ES-I3 (cell line): ENCODE data around the gene GPD1.
A peak's percentile ranks its signal among the peaks of the same experiment; 100 is the strongest.

ENCODE experiments used
- H3K36me3 ChIP-seq: 2 replicates; pipeline ENCODE4 v1.6.1; 2013; ENCODE audit warnings: mild to moderate bottlenecking, low read length, control low read depth, moderate library complexity; ENCODE audit not compliant: insufficient read depth
- H3K4me1 ChIP-seq: 2 replicates; pipeline ENCODE4 v1.6.1; 2013; ENCODE audit warnings: mild to moderate bottlenecking, control low read depth, low read length; ENCODE audit not compliant: insufficient read depth
- H3K9ac ChIP-seq: 2 replicates; pipeline ENCODE4 v1.6.1; 2013; ENCODE audit warnings: low read depth, mild to moderate bottlenecking, low read length, moderate library complexity
- H3K9me3 ChIP-seq: 2 replicates; pipeline ENCODE4 v1.6.1; 2013; ENCODE audit warnings: mild to moderate bottlenecking, low read length, moderate library complexity; ENCODE audit not compliant: control insufficient read depth, insufficient read depth

GPD1 gene

GRCh38 chr12:50103767-50104321 is at the start of gene GPD1:
Gene GPD1, plus strand, starts transcription at chr12:50104008. Its CDS starts 43 bp downstream, at chr12:50104051.
- H3K36me3 ChIP-seq: peaks cover 7% of the 10 kb centered on the region
- no peaks in the 10 kb centered on the region for H3K9me3 ChIP-seq
- no peak within 1 kb of the TSS for H3K9ac ChIP-seq
- H3K4me1 ChIP-seq: peaks cover 12% of the 10 kb centered on the region

GRCh38 chr12:50055831-50056638 is 47.8 kb upstream of the GPD1 start:
- Histone ChIP-seq H3K4me1 (no peaks in the 10 kb centered on the region), H3K36me3 (no peaks in the 10 kb centered on the region), H3K9me3 (no peaks in the 10 kb centered on the region), H3K9ac (peak overlapping the region; percentile 63; the same call in 1 of the 2 replicates)

- no peaks in the 10 kb centered on the region; the same call in 1 of the 2 replicates for H3K9me3 ChIP-seq
- no peaks in the 10 kb centered on the region for H3K4me1 ChIP-seq
- no peaks in the 10 kb centered on the region for H3K36me3 ChIP-seq
- H3K9ac ChIP-seq: peak overlapping the region; percentile 63; the same call in 1 of the 2 replicates
These were observed 47.2 kb upstream of the GPD1 start for GRCh38 chr12:50056639-50056976.

GRCh38 chr12:50057000-50057841 is 46.6 kb upstream of the GPD1 start, which contains the start of gene ASIC1:
Gene ASIC1, plus strand, starts transcription at chr12:50057596. Its CDS starts 1,171 bp downstream, at chr12:50058767.
- no peaks in the 10 kb centered on the region for H3K36me3 ChIP-seq
- no peaks in the 10 kb centered on the region; the same call in 1 of the 2 replicates for H3K9me3 ChIP-seq
- no peaks in the 10 kb centered on the region for H3K4me1 ChIP-seq
- peak within 1 kb of the TSS; percentile 63; the same call in 1 of the 2 replicates for H3K9ac ChIP-seq

- H3K9ac ChIP-seq: peak overlapping the region; percentile 63; the same call in 1 of the 2 replicates
- no peaks in the 10 kb centered on the region; the same call in 1 of the 2 replicates for H3K9me3 ChIP-seq
- H3K36me3 ChIP-seq: no peaks in the 10 kb centered on the region
- no peaks in the 10 kb centered on the region for H3K4me1 ChIP-seq
These were observed 45.7 kb upstream of the GPD1 start for GRCh38 chr12:50057896-50058670.

GRCh38 chr12:50058743-50059312 is 45.0 kb upstream of the GPD1 start:
- no peaks in the 10 kb centered on the region for H3K4me1 ChIP-seq
- H3K9ac ChIP-seq: no peak overlapping the region

GRCh38 chr12:50059440-50060119 is 44.2 kb upstream of the GPD1 start:
- no peaks in the 10 kb centered on the region for H3K36me3 ChIP-seq
- no peaks in the 10 kb centered on the region; the same call in 1 of the 2 replicates for H3K9me3 ChIP-seq

More at GRCh38 chr12:50058743-50059312, 45.0 kb upstream of the GPD1 start:
- Histone ChIP-seq H3K9me3 (no peaks in the 10 kb centered on the region; the same call in 1 of the 2 replicates), H3K36me3 (no peaks in the 10 kb centered on the region)

GRCh38 chr12:50060120-50060468 is 43.7 kb upstream of the GPD1 start:
- no peak overlapping the region for H3K9ac ChIP-seq
- H3K4me1 ChIP-seq: no peaks in the 10 kb centered on the region
- H3K36me3 ChIP-seq: no peaks in the 10 kb centered on the region
- H3K9me3 ChIP-seq: no peaks in the 10 kb centered on the region; the same call in 1 of the 2 replicates

More at GRCh38 chr12:50059440-50060119, 44.2 kb upstream of the GPD1 start:
- H3K4me1 ChIP-seq: no peaks in the 10 kb centered on the region
- no peak overlapping the region for H3K9ac ChIP-seq

GRCh38 chr12:50061171-50061570 is 42.6 kb upstream of the GPD1 start:
- H3K9me3 ChIP-seq: no peaks in the 10 kb centered on the region; the same call in 1 of the 2 replicates

GRCh38 chr12:50061946-50062686 is 41.7 kb upstream of the GPD1 start:
- Histone ChIP-seq H3K9me3 (no peaks in the 10 kb centered on the region; the same call in 1 of the 2 replicates), H3K9ac (no peak overlapping the region)

More at GRCh38 chr12:50061171-50061570, 42.6 kb upstream of the GPD1 start:
- 0 out of 2 replicates have a peak, but pooled peaks cover 2% of the 10 kb centered on the region for H3K4me1 ChIP-seq
- no peaks in the 10 kb centered on the region for H3K36me3 ChIP-seq
- H3K9ac ChIP-seq: no peak overlapping the region

GRCh38 chr12:50062728-50063460 is 40.9 kb upstream of the GPD1 start:
- no peaks in the 10 kb centered on the region for H3K36me3 ChIP-seq
- no peak overlapping the region for H3K9ac ChIP-seq
- H3K9me3 ChIP-seq: no peaks in the 10 kb centered on the region; the same call in 1 of the 2 replicates
- H3K4me1 ChIP-seq: 0 out of 2 replicates have a peak, but pooled peaks cover 6% of the 10 kb centered on the region

More at GRCh38 chr12:50061946-50062686, 41.7 kb upstream of the GPD1 start:
- H3K4me1 ChIP-seq: 0 out of 2 replicates have a peak, but pooled peaks cover 6% of the 10 kb centered on the region
- no peaks in the 10 kb centered on the region for H3K36me3 ChIP-seq
